Measurements from ENCODE around the gene RFTN1. TPM values are rescaled to one million over a fixed set of nuclear protein-coding genes. Genes with fewer than 3 reads are reported as not detected.

Gene RFTN1
- total and polyA plus RNA-seq, 2 of the 8 experiments (the other 6 are each of a cell fraction or from before 2014, with no cell fraction given) = 4.6 to 6.7 TPM

DNA sequence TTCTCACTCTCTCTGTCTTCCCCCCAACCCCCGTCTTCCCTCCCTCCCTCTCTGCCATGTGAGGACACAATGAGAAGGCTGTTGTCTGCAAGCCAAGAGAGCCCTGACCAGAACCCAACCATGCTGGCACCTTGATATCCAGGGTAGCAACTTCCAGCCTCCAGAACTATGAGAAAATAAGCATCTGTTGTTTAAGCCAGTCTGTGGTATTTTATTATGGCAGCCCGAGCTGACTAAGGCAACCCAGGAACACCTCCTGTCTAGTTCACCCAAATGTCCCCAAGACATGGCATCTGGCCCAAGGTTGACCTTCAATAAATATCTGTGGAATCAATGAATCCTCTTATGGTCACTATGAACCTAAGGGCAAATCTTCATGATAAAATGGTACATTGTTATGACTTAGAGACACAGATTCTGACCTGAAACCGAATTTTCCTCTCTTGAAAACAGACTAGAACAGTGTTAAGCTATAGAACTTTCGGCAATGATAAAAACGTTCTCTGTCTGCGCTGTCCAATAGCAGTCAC is 26.5 kb downstream of the RFTN1 start:
- ChIA-PET POLR2A (ENCODE audit: partially characterized antibody) (no interaction called here), CTCF (ENCODE audit: partially characterized antibody) (interaction anchor here (0.6 to 0.8 kb wide), 2 partner anchors 10 to 218 kb away, joined by 3 to 4 read pairs; no protein-coding TSS in a partner anchor)
- Histone ChIP-seq H4K8ac (ENCODE audit: extremely low read depth, insufficient read depth, low read length) (no peak overlapping the region), H2BK15ac (ENCODE audit: low read length) (no peak overlapping the region), H3K18ac (ENCODE audit: extremely low read depth, low read length) (no peak overlapping the region), H3K79me2 (ENCODE audit: control insufficient read depth in 1 of 2, insufficient read depth in 2 of 2, low read length in 2 of 2) (no peaks in the 10 kb centered on the region), H3K56ac (replicated peaks; ENCODE audit: insufficient read length, low read depth, low read length) (no peak overlapping the region), H2AK5ac (ENCODE audit: low read depth, low read length) (no peak overlapping the region), H3K27ac (ENCODE audit: low read depth, low read length) (no peak overlapping the region), H3K79me1 (ENCODE audit: low read depth, low read length) (no peaks in the 10 kb centered on the region), H3K4ac (replicated peaks; ENCODE audit: insufficient read length, low read depth, low read length) (no peak overlapping the region), H2BK12ac (ENCODE audit: low read depth, low read length) (no peak overlapping the region), H3K23ac (ENCODE audit: insufficient read length) (no peak overlapping the region), H2BK20ac (ENCODE audit: low read length) (no peak overlapping the region), H2BK120ac (replicated peaks; ENCODE audit: low read depth, low read length) (no peak overlapping the region), H4K5ac (ENCODE audit: insufficient read length, low read depth, low read length) (no peak overlapping the region), H3K36me3 (ENCODE audit: control insufficient read depth in 2 of 4, insufficient read depth in 4 of 4, low read length in 3 of 4) (no peaks in the 10 kb centered on the region; a peak in 1 of 8 replicates), H3K27me3 (replicated peaks in 1 of 4; ENCODE audit: control insufficient read depth in 3 of 4, extremely low read depth in 1 of 4, insufficient read depth in 3 of 4, low read length in 3 of 4) (no peaks in the 10 kb centered on the region), H3K14ac (ENCODE audit: insufficient read length) (no peak overlapping the region), H2BK5ac (ENCODE audit: low read depth, low read length) (no peak overlapping the region), H3K4me3 (ENCODE audit: extremely low read depth in 1 of 4, insufficient read depth in 2 of 4, low read depth in 3 of 4, low read length in 4 of 4) (no peak overlapping the region), H3K4me2 (ENCODE audit: insufficient read depth in 1 of 2, low read depth in 2 of 2, low read length in 2 of 2) (no peak overlapping the region), H3K9me3 (ENCODE audit: insufficient read depth in 2 of 2, low read depth in 1 of 2, low read length in 1 of 2) (no peaks in the 10 kb centered on the region), H3K23me2 (ENCODE audit: low read depth, low read length) (no peaks in the 10 kb centered on the region), H4K91ac (replicated peaks; ENCODE audit: insufficient read length, low read length) (no peak overlapping the region), H4K20me1 (replicated peaks in 1 of 2; ENCODE audit: control insufficient read depth in 1 of 2, insufficient read depth in 2 of 2, low read length in 2 of 2) (no peaks in the 10 kb centered on the region), H3K4me1 (replicated peaks in 1 of 4; ENCODE audit: control insufficient read depth in 3 of 4, insufficient read depth in 4 of 4, low read length in 3 of 4) (peaks cover 2 to 12% (median 10%) of the 10 kb centered on the region in 4 experiments; a peak in 6 of 7 replicates), H2AFZ (ENCODE audit: low read length) (no peak overlapping the region), H3K9ac (replicated peaks in 1 of 4; ENCODE audit: extremely low read depth in 1 of 4, low read depth in 3 of 4, low read length in 3 of 4) (no peak overlapping the region)
- FAIRE-seq (no peak), DNase-seq (ENCODE audit: low read depth in 1 of 2, low spot score in 2 of 2) (no peak)
- 89% methylated on average over 5 of the region's 6 CpGs; no CpG with 5 or more reads in 1 of the 2 experiments for WGBS, 2 experiments (ENCODE audit: extremely low coverage in 1 of 2, insufficient coverage in 1 of 2, insufficient read length in 1 of 2, insufficient replicate concordance in 2 of 2, low coverage in 1 of 2, low lambda C conversion rate in 2 of 2, missing lambda C conversion rate in 1 of 2)
- TF ChIP-seq RFX5 (IDR thresholded peaks at IDR 0.05; ENCODE audit: borderline replicate concordance, low read depth, low read length) = no peak
- TF ChIP-seq ASH2L (IDR thresholded peaks at IDR 0.05; ENCODE audit: low read length) = no peak
- TF ChIP-seq EGR1 (IDR thresholded peaks at IDR 0.05; ENCODE audit: borderline replicate concordance, low read depth, low read length) = no peak
- no peak for TF ChIP-seq KDM1A (IDR thresholded peaks at IDR 0.05; ENCODE audit: borderline replicate concordance, low read length)
- no peak for TF ChIP-seq PHF8 (conservative IDR thresholded peaks at IDR 0.05; ENCODE audit: low read depth, low read length)
- TF ChIP-seq ZNF274 (IDR thresholded peaks at IDR 0.05; ENCODE audit: borderline replicate concordance, extremely low read depth, low read length) = no peak
- no peak for TF ChIP-seq CBX5 (IDR thresholded peaks at IDR 0.05; ENCODE audit: low read depth, low read length)
- TF ChIP-seq SP1 (IDR thresholded peaks at IDR 0.05; ENCODE audit: low read depth, low read length) = no peak
- no peak for TF ChIP-seq POLR2A (IDR thresholded peaks at IDR 0.05; ENCODE audit: control extremely low read depth in 1 of 2, low read depth in 2 of 2, low read length in 2 of 2)
- no peak for TF ChIP-seq KDM4A (IDR thresholded peaks at IDR 0.05; ENCODE audit: low read depth, low read length, severe bottlenecking)
- TF ChIP-seq KDM5A (IDR thresholded peaks at IDR 0.05; ENCODE audit: low read length) = no peak
- no peak for TF ChIP-seq BACH1 (IDR thresholded peaks at IDR 0.05; ENCODE audit: low read length)
- TF ChIP-seq RAD21 (IDR thresholded peaks at IDR 0.05 in 1 of 2, conservative IDR thresholded peaks at IDR 0.05 in 1 of 2; ENCODE audit: low read depth in 2 of 2, low read length in 2 of 2) = no peak

Data from H1 (cell line).